ENCODE data around the gene ZNF503.

DNA sequence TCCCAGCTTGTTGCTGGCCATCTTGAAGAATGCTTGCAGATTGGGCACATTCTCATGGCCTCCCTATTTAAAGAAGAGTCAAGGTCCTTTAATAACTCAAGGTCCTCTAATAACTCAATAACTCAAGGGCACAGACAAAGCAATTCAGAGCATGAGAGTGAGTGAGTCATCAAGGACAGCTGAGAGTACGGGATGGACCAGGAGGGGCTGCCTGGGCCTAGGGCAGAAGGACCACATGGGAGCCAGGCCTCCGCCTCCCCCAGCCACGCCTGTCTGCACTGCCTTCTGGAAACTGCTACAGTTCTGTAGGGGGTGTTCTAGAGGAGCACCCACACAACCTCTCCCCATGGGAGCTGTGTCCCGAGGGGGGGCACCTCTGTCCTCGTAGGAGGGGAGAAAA is 48.9 kb downstream of the ZNF503 start:
- TF ChIP-seq EZH2 (IDR thresholded peaks at IDR 0.05) (no peak), POLR2AphosphoS5 (IDR thresholded peaks at IDR 0.05; ENCODE audit: borderline replicate concordance, low read depth, low read length) (no peak)
